GM21619 (cell line): ENCODE measurements around the gene FOXO3B.
"Not testable (repeated sequence)": the region's sequence is repeated elsewhere in the genome, so short reads cannot be mapped to it uniquely, and the experiment has no call there.

Experiments used
- ATAC-seq: cut with Tn5 transposase; IDR thresholded peaks from one replicate; pipeline ENCODE4 v1.9.1; 2021; ENCODE audit not compliant: unreplicated experiment

The FOXO3B gene

GRCh38 chr17:18661924-18662624 is 20.0 kb downstream of the FOXO3B start:
- ATAC-seq: not testable (repeated sequence)

- not testable (repeated sequence) for ATAC-seq
These were observed 32.0 kb downstream of the FOXO3B start for GRCh38 chr17:18650094-18650493.

GRCh38 chr17:18644291-18644690 is 37.8 kb downstream of the FOXO3B start, which contains the start of gene TBC1D28:
TBC1D28 (minus strand) TSS chr17:18644391; CDS start chr17:18641352, 3,039 bp downstream.
- not testable (repeated sequence) for ATAC-seq

GRCh38 chr17:18643124-18643523 is 39.0 kb downstream of the FOXO3B start:
- not testable (repeated sequence) for ATAC-seq

GRCh38 chr17:18638357-18638756 is 43.8 kb downstream of the FOXO3B start:
- ATAC-seq: not testable (repeated sequence)

- ATAC-seq: not testable (repeated sequence)
These were observed 45.9 kb downstream of the FOXO3B start for GRCh38 chr17:18636237-18636636.

- not testable (repeated sequence) for ATAC-seq
These were observed 46.3 kb downstream of the FOXO3B start for GRCh38 chr17:18635773-18636172.

GRCh38 chr17:18634550-18635263 is 47.4 kb downstream of the FOXO3B start:
- ATAC-seq: not testable (repeated sequence)
